Measurements from ENCODE around the gene GLCE. TPM values are rescaled to one million over a fixed set of nuclear protein-coding genes. Genes with fewer than 3 reads are reported as not detected.

GLCE gene
- total and polyA plus RNA-seq, 7 donors: 2.5 to 6.0 (median 4.2) TPM

GRCh38 chr15:69222002-69222474 is 61.6 kb downstream of the GLCE start:
- intact Hi-C loops (cut with DNase I): no loop called here

GRCh38 chr15:69223083-69223813 is 62.8 kb downstream of the GLCE start:
- no peak for TF ChIP-seq CTCF (IDR thresholded peaks at IDR 0.05)
- intact Hi-C loops (cut with DNase I): no loop called here
- H3K4me1 ChIP-seq: no peaks in the 10 kb centered on the region
- DNase-seq (no peak), ATAC-seq (no peak)
- H3K4me3 ChIP-seq: no peak overlapping the region
- WGBS, 3 donors: 95 to 97% (median 96%) methylated on average over 4 of the region's 4 CpGs
- H3K9me3 ChIP-seq: peaks cover 10% of the 10 kb centered on the region
- H3K27me3 ChIP-seq (ENCODE audit: insufficient read depth in 3 of 3, low read length in 2 of 3): no peaks in the 10 kb centered on the region
- no peaks in the 10 kb centered on the region for H3K36me3 ChIP-seq (ENCODE audit: insufficient read depth in 1 of 2, low read depth in 1 of 2)
- H3K27ac ChIP-seq: no peak overlapping the region

More at GRCh38 chr15:69222002-69222474, 61.6 kb downstream of the GLCE start:
- TF ChIP-seq CTCF (IDR thresholded peaks at IDR 0.05): no peak
- WGBS, 3 donors: 95 to 98% (median 97%) methylated on average over 6 of the region's 6 CpGs
- Histone ChIP-seq H3K27ac (no peak overlapping the region), H3K36me3 (ENCODE audit: insufficient read depth in 1 of 2, low read depth in 1 of 2) (no peaks in the 10 kb centered on the region), H3K4me3 (no peak overlapping the region), H3K4me1 (no peaks in the 10 kb centered on the region), H3K27me3 (ENCODE audit: insufficient read depth in 3 of 3, low read length in 2 of 3) (no peaks in the 10 kb centered on the region), H3K9me3 (peaks cover 10% of the 10 kb centered on the region)
- no peak for DNase-seq
- ATAC-seq: no peak

GRCh38 chr15:69224383-69224782 is 63.9 kb downstream of the GLCE start:
- 25 to 35% (median 29%) methylated on average over 2 of the region's 2 CpGs for WGBS, 3 donors
- Histone ChIP-seq H3K4me3 (no peak overlapping the region), H3K27ac (no peak overlapping the region), H3K36me3 (ENCODE audit: insufficient read depth in 1 of 2, low read depth in 1 of 2) (no peaks in the 10 kb centered on the region), H3K9me3 (peaks cover 10% of the 10 kb centered on the region), H3K4me1 (no peaks in the 10 kb centered on the region), H3K27me3 (ENCODE audit: insufficient read depth in 3 of 3, low read length in 2 of 3) (no peaks in the 10 kb centered on the region)
- intact Hi-C loops (cut with DNase I): no loop called here
- no peak for DNase-seq
- ATAC-seq: peak in 1 of 4 donors; percentile 27
- TF ChIP-seq CTCF (IDR thresholded peaks at IDR 0.05): no peak

- intact Hi-C loops (cut with DNase I): loop anchor here (1.0 to 5.0 kb wide), 2 partner anchors 166 to 168 kb away; no protein-coding TSS in a partner anchor
- TF ChIP-seq CTCF (IDR thresholded peaks at IDR 0.05): peak; percentile 25
- WGBS, 3 donors: 74 to 80% (median 74%) methylated on average over 2 of the region's 2 CpGs
- Histone ChIP-seq H3K36me3 (ENCODE audit: insufficient read depth in 1 of 2, low read depth in 1 of 2) (no peaks in the 10 kb centered on the region), H3K4me1 (no peaks in the 10 kb centered on the region), H3K27ac (no peak overlapping the region), H3K27me3 (ENCODE audit: insufficient read depth in 3 of 3, low read length in 2 of 3) (no peaks in the 10 kb centered on the region), H3K4me3 (no peak overlapping the region), H3K9me3 (peaks cover 10% of the 10 kb centered on the region)
- DNase-seq (no peak), ATAC-seq (no peak)
Measured at GRCh38 chr15:69225355-69226022, 65.1 kb downstream of the GLCE start.
